PC-3 (cell line): ENCODE measurements around the gene GPR63. TPM values are rescaled to one million over a fixed set of nuclear protein-coding genes. Genes with fewer than 3 reads are reported as not detected.

Source experiments
- ATAC-seq: fragments of 200-7000 bp; cut with Tn5 transposase; 2 replicates; pipeline ENCODE4 v1.9.1; 2020; ENCODE audit warnings: mild to moderate bottlenecking, moderate library complexity
- BruUV-seq: library from RNA; stranded (reverse); fragments of 400-500 nt; replicated peaks from 2 replicates; lab custom pipeline; 2021; lab: Mats Ljungman, UMichigan
- CTCF ChIA-PET: fragments of 300-600 bp; sonication (Branson Sonifier 250); formaldehyde crosslinking; loops from one replicate; lab custom pipeline; 2022; ENCODE audit warnings: antibody characterized with exemption; lab: Charles Lee
- POLR2A ChIA-PET: fragments of 300-600 bp; sonication (Branson Sonifier 250); formaldehyde crosslinking; loops from one replicate; lab custom pipeline; 2022; ENCODE audit warnings: antibody characterized with exemption; ENCODE audit not compliant: unreplicated experiment; lab: Charles Lee
- DNase-seq: peaks from one replicate; pipeline ENCODE4 v3.0.0-alpha.2; 2015
- H2AFZ ChIP-seq: fragments of 300-600 bp; sonication (generic); 2 replicates; pipeline ENCODE4 v1.6.0; 2016; ENCODE audit warnings: antibody characterized with exemption, low read length
- H3F3A ChIP-seq: fragments of 300-600 bp; sonication (generic); one replicate; pipeline ENCODE4 v1.6.0; 2017; ENCODE audit warnings: antibody characterized with exemption, low read length, control low read depth, mild to moderate bottlenecking; ENCODE audit not compliant: unreplicated experiment
- H3K27ac ChIP-seq: fragments of 300-600 bp; sonication (generic); 2 replicates; pipeline ENCODE4 v1.5.1; 2016; ENCODE audit warnings: mild to moderate bottlenecking, low read length
- H3K27me3 ChIP-seq: fragments of 300-600 bp; sonication (generic); 2 replicates; pipeline ENCODE4 v1.6.1; 2016; ENCODE audit warnings: low read length, mixed read lengths
- H3K36me3 ChIP-seq: fragments of 300-600 bp; sonication (generic); 2 replicates; pipeline ENCODE4 v1.6.1; 2016; ENCODE audit warnings: low read depth, mixed run types, low read length, mixed read lengths
- H3K4me1 ChIP-seq: fragments of 300-600 bp; sonication (generic); 2 replicates; pipeline ENCODE4 v1.5.1; 2016; ENCODE audit warnings: low read length; ENCODE audit not compliant: insufficient read depth
- H3K4me2 ChIP-seq: fragments of 300-600 bp; sonication (generic); 2 replicates; pipeline ENCODE4 v1.6.0; 2016; ENCODE audit warnings: low read length
- H3K4me3 ChIP-seq: fragments of 300-600 bp; sonication (generic); 2 replicates; pipeline ENCODE4 v1.5.1; 2016; ENCODE audit warnings: mild to moderate bottlenecking, low read length, mixed read lengths
- H3K79me2 ChIP-seq: fragments of 300-600 bp; sonication (generic); 2 replicates; pipeline ENCODE4 v1.6.1; 2017; ENCODE audit warnings: low read length, mixed read lengths
- H3K9ac ChIP-seq: fragments of 300-600 bp; sonication (generic); 2 replicates; pipeline ENCODE4 v1.6.0; 2016; ENCODE audit warnings: mild to moderate bottlenecking, low read length
- H3K9me2 ChIP-seq: fragments of 300-600 bp; sonication (generic); replicated peaks from 2 replicates; pipeline ENCODE4 v1.6.1; 2016; ENCODE audit warnings: mixed run types, low read length, mixed read lengths
- H3K9me3 ChIP-seq: fragments of 300-600 bp; sonication (generic); 2 replicates; pipeline ENCODE4 v1.6.1; 2016; ENCODE audit warnings: low read length, mixed read lengths
- H4K20me1 ChIP-seq: fragments of 300-600 bp; sonication (generic); 2 replicates; pipeline ENCODE4 v1.6.1; 2016; ENCODE audit warnings: low read length, mixed read lengths
- EZH2 ChIP-seq: fragments of 300-600 bp; sonication (generic); IDR thresholded peaks from one replicate; pipeline ENCODE4 v1.6.1; 2017; ENCODE audit warnings: antibody characterized with exemption, mild to moderate bottlenecking, low read length; ENCODE audit not compliant: unreplicated experiment
- EZH2phosphoT487 ChIP-seq: fragments of 300-600 bp; sonication (generic); IDR thresholded peaks from 2 replicates; pipeline ENCODE4 v1.6.1; 2018; ENCODE audit warnings: mild to moderate bottlenecking, antibody characterized with exemption, low read length, borderline replicate concordance
- intact Hi-C: fragments of 100-400 bp; cut with micrococcal nuclease; formaldehyde crosslinking; loops from 2 replicates; pipeline ENCODE4 v1.9.0; 2023
- total RNA-seq: library from RNA; depleted of rRNA; stranded (reverse); fragments of >200 nt; gene quantifications from 2 replicates; pipeline ENCODE4 v1.2.3, GENCODE V29; 2014
- TF ChIP-seq, protein P1 (sequence below): fragments of 300-600 bp; sonication (generic); conservative IDR thresholded peaks from 2 replicates; pipeline ENCODE4 v1.5.1; 2017; ENCODE audit warnings: antibody characterized with exemption, low read depth, mild to moderate bottlenecking, low read length

GPR63 gene
- total RNA-seq, 1 experiment from 2014 or later: 0.07 TPM

DNA sequence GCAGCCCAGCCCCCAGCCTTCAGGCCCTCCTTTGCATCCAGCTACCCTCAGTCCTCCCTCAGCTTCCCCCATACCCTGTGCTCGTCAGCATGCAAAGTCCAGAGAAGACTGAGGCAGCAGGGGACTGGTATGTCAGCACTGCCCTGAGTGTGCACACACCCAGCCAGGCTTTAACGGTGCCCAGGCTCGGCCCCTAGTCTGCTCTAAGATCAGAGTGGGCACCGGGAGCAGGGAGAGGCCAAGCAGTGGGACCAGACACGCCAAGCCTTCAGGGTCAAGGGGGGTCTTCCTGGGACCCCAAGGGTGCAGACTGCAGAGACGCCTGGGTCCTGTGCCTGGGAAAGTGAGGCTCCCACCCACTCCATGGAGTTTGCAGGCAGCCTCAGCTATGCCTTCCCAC, 74.7 kb downstream of the GPR63 start:
- H2AFZ ChIP-seq: no peak overlapping the region
- H3K9me3 ChIP-seq: no peaks in the 10 kb centered on the region
- H4K20me1 ChIP-seq: no peaks in the 10 kb centered on the region
- intact Hi-C loops: no loop called here
- H3K4me2 ChIP-seq: no peak overlapping the region
- H3K79me2 ChIP-seq: no peaks in the 10 kb centered on the region
- no peaks in the 10 kb centered on the region for H3K9me2 ChIP-seq
- no peak overlapping the region for H3K4me3 ChIP-seq
- H3F3A ChIP-seq: no peaks in the 10 kb centered on the region
- no peak overlapping the region for H3K9ac ChIP-seq
- CTCF ChIA-PET: no interaction called here
- ATAC-seq (no peak), DNase-seq (no peak)
- no peaks in the 10 kb centered on the region for H3K27me3 ChIP-seq
- no peak for TF ChIP-seq EZH2phosphoT487
- TF ChIP-seq, protein P1, sequence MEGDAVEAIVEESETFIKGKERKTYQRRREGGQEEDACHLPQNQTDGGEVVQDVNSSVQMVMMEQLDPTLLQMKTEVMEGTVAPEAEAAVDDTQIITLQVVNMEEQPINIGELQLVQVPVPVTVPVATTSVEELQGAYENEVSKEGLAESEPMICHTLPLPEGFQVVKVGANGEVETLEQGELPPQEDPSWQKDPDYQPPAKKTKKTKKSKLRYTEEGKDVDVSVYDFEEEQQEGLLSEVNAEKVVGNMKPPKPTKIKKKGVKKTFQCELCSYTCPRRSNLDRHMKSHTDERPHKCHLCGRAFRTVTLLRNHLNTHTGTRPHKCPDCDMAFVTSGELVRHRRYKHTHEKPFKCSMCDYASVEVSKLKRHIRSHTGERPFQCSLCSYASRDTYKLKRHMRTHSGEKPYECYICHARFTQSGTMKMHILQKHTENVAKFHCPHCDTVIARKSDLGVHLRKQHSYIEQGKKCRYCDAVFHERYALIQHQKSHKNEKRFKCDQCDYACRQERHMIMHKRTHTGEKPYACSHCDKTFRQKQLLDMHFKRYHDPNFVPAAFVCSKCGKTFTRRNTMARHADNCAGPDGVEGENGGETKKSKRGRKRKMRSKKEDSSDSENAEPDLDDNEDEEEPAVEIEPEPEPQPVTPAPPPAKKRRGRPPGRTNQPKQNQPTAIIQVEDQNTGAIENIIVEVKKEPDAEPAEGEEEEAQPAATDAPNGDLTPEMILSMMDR: no peak
- no peak for TF ChIP-seq EZH2
- H3K4me1 ChIP-seq: no peaks in the 10 kb centered on the region
- H3K36me3 ChIP-seq: no peaks in the 10 kb centered on the region
- no TSS peak for BruUV-seq
- POLR2A ChIA-PET: no interaction called here
- H3K27ac ChIP-seq: no peak overlapping the region

DNA sequence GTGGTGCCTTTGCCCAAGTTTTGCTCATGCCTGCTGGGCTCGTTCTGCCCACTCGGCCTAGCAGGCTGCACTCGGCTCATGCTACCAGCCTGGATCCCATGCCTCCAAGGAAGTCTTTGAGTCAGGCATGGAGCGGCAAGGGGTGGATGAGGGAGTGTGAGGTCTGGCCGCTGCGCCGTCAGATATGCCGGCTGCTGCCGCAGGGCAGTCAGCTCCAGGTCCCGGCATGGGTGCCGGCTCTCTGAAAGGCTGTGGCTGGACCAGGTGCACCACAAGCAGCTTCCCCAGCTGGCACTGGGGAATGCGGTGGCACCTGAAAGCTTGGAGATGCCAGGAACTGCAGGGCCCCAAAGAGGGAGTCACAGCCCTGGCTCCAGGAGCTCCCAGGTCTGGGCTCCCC, 75.5 kb downstream of the GPR63 start:
- Histone ChIP-seq H3K9me2 (no peaks in the 10 kb centered on the region), H4K20me1 (no peaks in the 10 kb centered on the region), H3K4me3 (no peak overlapping the region), H3K79me2 (no peaks in the 10 kb centered on the region), H3K4me2 (no peak overlapping the region), H3K27ac (no peak overlapping the region), H2AFZ (no peak overlapping the region), H3K36me3 (no peaks in the 10 kb centered on the region), H3K27me3 (no peaks in the 10 kb centered on the region), H3F3A (no peaks in the 10 kb centered on the region), H3K9me3 (no peaks in the 10 kb centered on the region), H3K4me1 (no peaks in the 10 kb centered on the region), H3K9ac (no peak overlapping the region)
- CTCF ChIA-PET: no interaction called here
- ATAC-seq (no peak), DNase-seq (no peak)
- TF ChIP-seq EZH2 (no peak), EZH2phosphoT487 (no peak)
- TF ChIP-seq, protein P1: no peak
- BruUV-seq: no TSS peak
- POLR2A ChIA-PET: no interaction called here
- intact Hi-C loops: no loop called here

DNA sequence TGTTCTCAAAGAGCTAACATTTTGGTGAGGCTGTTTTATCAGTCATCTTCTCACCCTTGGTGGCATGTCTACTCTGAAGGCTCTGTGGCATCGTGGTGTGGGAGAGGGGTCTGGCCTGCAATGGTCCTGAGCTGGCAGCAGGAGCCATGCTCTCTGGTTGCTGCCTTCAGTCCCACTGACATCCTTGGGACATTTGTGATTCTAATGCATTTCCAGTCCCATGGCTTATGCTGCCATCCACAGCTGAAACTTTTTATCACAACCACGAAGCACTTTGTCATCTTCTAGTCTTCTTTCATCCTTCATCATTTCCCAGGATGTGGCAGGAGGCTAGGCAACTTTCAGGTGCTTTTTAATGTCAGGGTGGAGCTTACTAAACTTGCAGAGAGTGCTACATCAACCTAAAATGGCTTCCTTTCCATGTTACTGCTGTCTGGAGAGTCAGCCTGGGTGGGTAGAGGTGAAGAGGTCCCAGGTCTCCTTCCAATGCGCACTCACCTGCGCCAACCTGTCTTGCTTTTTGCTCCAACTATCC, 77.1 kb downstream of the GPR63 start:
- H3K9me3 ChIP-seq: no peaks in the 10 kb centered on the region
- H3F3A ChIP-seq: no peaks in the 10 kb centered on the region
- H2AFZ ChIP-seq: no peak overlapping the region
- no peak overlapping the region for H3K9ac ChIP-seq
- no peaks in the 10 kb centered on the region for H3K36me3 ChIP-seq
- DNase-seq (no peak), ATAC-seq (no peak)
- H4K20me1 ChIP-seq: no peaks in the 10 kb centered on the region
- H3K79me2 ChIP-seq: no peaks in the 10 kb centered on the region
- H3K27ac ChIP-seq: no peak overlapping the region
- TF ChIP-seq EZH2 (no peak), EZH2phosphoT487 (no peak)
- TF ChIP-seq, protein P1: no peak
- H3K27me3 ChIP-seq: no peaks in the 10 kb centered on the region
- intact Hi-C loops: no loop called here
- H3K4me2 ChIP-seq: no peak overlapping the region
- H3K4me3 ChIP-seq: no peak overlapping the region
- no peaks in the 10 kb centered on the region for H3K4me1 ChIP-seq
- ChIA-PET CTCF (no interaction called here), POLR2A (no interaction called here)
- no peaks in the 10 kb centered on the region for H3K9me2 ChIP-seq
- no TSS peak for BruUV-seq
